ENCODE measurements around the gene CHMP1A.
"Not testable (repeated sequence)": the region's sequence is repeated elsewhere in the genome, so short reads cannot be mapped to it uniquely, and the experiment has no call there.

CHMP1A gene

GRCh38 chr16:89701425-89702406 is 44.2 kb upstream of the CHMP1A start, which contains the start of gene SPATA2L:
SPATA2L (minus strand) TSS chr16:89701705; CDS start chr16:89701232, 473 bp downstream.
- peak within 1 kb of the TSS; percentile 30 for H3K27ac ChIP-seq (ENCODE audit: low read length)
- H3K9ac ChIP-seq (ENCODE audit: low read length) = peak within 1 kb of the TSS; percentile 64
- H3K9me3 ChIP-seq (ENCODE audit: insufficient read depth, low read length) = no peaks in the 10 kb centered on the region
- peak within 1 kb of the TSS; percentile 86 for H3K4me2 ChIP-seq (ENCODE audit: low read length)
- H3K4me3 ChIP-seq (ENCODE audit: low read length) = peak within 1 kb of the TSS; percentile 82
- H3K27me3 ChIP-seq (ENCODE audit: low read depth, low read length) = no peaks in the 10 kb centered on the region
- peaks cover 18% of the 10 kb centered on the region for H3K4me1 ChIP-seq (ENCODE audit: low read length)
- no peak for TF ChIP-seq EZH2phosphoT487 (IDR thresholded peaks at IDR 0.05; ENCODE audit: low read depth)
- TF ChIP-seq CTCF (IDR thresholded peaks at IDR 0.05; ENCODE audit: low read depth, low read length) = no peak
- H3K79me2 ChIP-seq (ENCODE audit: low read length) = no peaks in the 10 kb centered on the region
- peaks cover 4% of the 10 kb centered on the region; the same call in 1 of the 2 replicates for H4K20me1 ChIP-seq (ENCODE audit: insufficient read depth, low read length)
- H3K36me3 ChIP-seq (replicated peaks; ENCODE audit: low read depth, low read length) = no peaks in the 10 kb centered on the region
- peak within 1 kb of the TSS; percentile 69; the same call in 1 of the 2 replicates for H2AFZ ChIP-seq (ENCODE audit: low read depth, low read length)

- H3K4me3 ChIP-seq (ENCODE audit: low read length) = peak overlapping the region; percentile 82
- H3K27ac ChIP-seq (ENCODE audit: low read length) = peak overlapping the region; percentile 30
- H3K79me2 ChIP-seq (ENCODE audit: low read length) = no peaks in the 10 kb centered on the region
These were observed 43.3 kb upstream of the CHMP1A start for GRCh38 chr16:89700649-89701424.

GRCh38 chr16:89700100-89700648 is 42.7 kb upstream of the CHMP1A start:
- no peaks in the 10 kb centered on the region for H3K9me3 ChIP-seq (ENCODE audit: insufficient read depth, low read length)
- peaks cover 14% of the 10 kb centered on the region for H3K4me1 ChIP-seq (ENCODE audit: low read length)
- H3K27me3 ChIP-seq (ENCODE audit: low read depth, low read length) = no peaks in the 10 kb centered on the region
- H3K79me2 ChIP-seq (ENCODE audit: low read length) = no peaks in the 10 kb centered on the region
- H4K20me1 ChIP-seq (ENCODE audit: insufficient read depth, low read length) = peaks cover 6% of the 10 kb centered on the region; the same call in 1 of the 2 replicates
- peak overlapping the region; percentile 86 for H3K4me2 ChIP-seq (ENCODE audit: low read length)
- H3K36me3 ChIP-seq (replicated peaks; ENCODE audit: low read depth, low read length) = no peaks in the 10 kb centered on the region
- TF ChIP-seq CTCF (IDR thresholded peaks at IDR 0.05; ENCODE audit: low read depth, low read length) (peak; percentile 59), EZH2phosphoT487 (IDR thresholded peaks at IDR 0.05; ENCODE audit: low read depth) (no peak)
- 0 out of 2 replicates have a peak overlapping the region, but pooled peaks have one; percentile 4 for H3K27ac ChIP-seq (ENCODE audit: low read length)
- H3K4me3 ChIP-seq (ENCODE audit: low read length) = peak overlapping the region; percentile 82
- peak overlapping the region; percentile 64 for H3K9ac ChIP-seq (ENCODE audit: low read length)
- no peak overlapping the region for H2AFZ ChIP-seq (ENCODE audit: low read depth, low read length)

More at GRCh38 chr16:89700649-89701424, 43.3 kb upstream of the CHMP1A start:
- H2AFZ ChIP-seq (ENCODE audit: low read depth, low read length) = no peak overlapping the region; the same call in 1 of the 2 replicates
- H4K20me1 ChIP-seq (ENCODE audit: insufficient read depth, low read length) = peaks cover 6% of the 10 kb centered on the region; the same call in 1 of the 2 replicates
- peak overlapping the region; percentile 64 for H3K9ac ChIP-seq (ENCODE audit: low read length)
- peak overlapping the region; percentile 86 for H3K4me2 ChIP-seq (ENCODE audit: low read length)
- no peaks in the 10 kb centered on the region for H3K9me3 ChIP-seq (ENCODE audit: insufficient read depth, low read length)
- no peaks in the 10 kb centered on the region for H3K36me3 ChIP-seq (replicated peaks; ENCODE audit: low read depth, low read length)
- H3K4me1 ChIP-seq (ENCODE audit: low read length) = peaks cover 14% of the 10 kb centered on the region
- H3K27me3 ChIP-seq (ENCODE audit: low read depth, low read length) = no peaks in the 10 kb centered on the region
- TF ChIP-seq CTCF (IDR thresholded peaks at IDR 0.05; ENCODE audit: low read depth, low read length) (peak; percentile 21; the same call in 1 of the 2 replicates), EZH2phosphoT487 (IDR thresholded peaks at IDR 0.05; ENCODE audit: low read depth) (no peak)

- H3K27ac ChIP-seq (ENCODE audit: low read length); H3K36me3 ChIP-seq (replicated peaks; ENCODE audit: low read depth, low read length); H3K9me3 ChIP-seq (ENCODE audit: insufficient read depth, low read length); H3K9ac ChIP-seq (ENCODE audit: low read length); H3K27me3 ChIP-seq (ENCODE audit: low read depth, low read length); H2AFZ ChIP-seq (ENCODE audit: low read depth, low read length); H4K20me1 ChIP-seq (ENCODE audit: insufficient read depth, low read length); H3K79me2 ChIP-seq (ENCODE audit: low read length): not testable (repeated sequence)
- Histone ChIP-seq H3K4me1 (ENCODE audit: low read length) (peaks cover 14% of the 10 kb centered on the region), H3K4me3 (ENCODE audit: low read length) (peak overlapping the region; percentile 82), H3K4me2 (ENCODE audit: low read length) (peak overlapping the region; percentile 65)
These were observed 42.2 kb upstream of the CHMP1A start for GRCh38 chr16:89699629-89700099.

- H3K4me1 ChIP-seq (ENCODE audit: low read length) = peaks cover 14% of the 10 kb centered on the region
- not testable (repeated sequence) for H3K9ac ChIP-seq (ENCODE audit: low read length); H3K9me3 ChIP-seq (ENCODE audit: insufficient read depth, low read length); H3K27ac ChIP-seq (ENCODE audit: low read length); H3K4me2 ChIP-seq (ENCODE audit: low read length); H3K36me3 ChIP-seq (replicated peaks; ENCODE audit: low read depth, low read length); H3K79me2 ChIP-seq (ENCODE audit: low read length); H2AFZ ChIP-seq (ENCODE audit: low read depth, low read length); H3K27me3 ChIP-seq (ENCODE audit: low read depth, low read length); H4K20me1 ChIP-seq (ENCODE audit: insufficient read depth, low read length); H3K4me3 ChIP-seq (ENCODE audit: low read length)
These were observed 41.2 kb upstream of the CHMP1A start for GRCh38 chr16:89698717-89699116.
